ENCODE results near the gene SWAP70. TPM values are rescaled to one million over a fixed set of nuclear protein-coding genes. Genes with fewer than 3 reads are reported as not detected.

SWAP70 gene
- total RNA-seq, 1 donor from 2014 or later = 18.0 TPM

DNA sequence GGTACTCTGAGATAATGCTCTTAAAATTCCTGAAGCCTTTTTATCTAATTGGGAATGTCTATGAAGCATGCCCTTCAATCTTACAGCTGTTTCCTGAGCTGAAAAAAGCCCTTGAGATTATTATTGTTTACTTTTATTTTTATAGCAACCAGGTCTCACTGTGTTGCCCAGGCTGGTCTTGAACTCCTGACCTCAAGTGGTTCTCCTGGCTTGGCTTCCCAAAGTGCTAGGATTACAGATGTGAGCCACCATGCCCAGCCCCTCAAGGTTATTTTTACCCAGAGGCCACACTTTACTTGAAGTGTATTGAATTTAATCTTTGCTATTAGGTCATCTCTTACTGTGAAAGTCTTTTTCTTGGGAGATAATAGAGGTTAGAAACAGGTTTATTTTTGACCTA lies 7.0 kb upstream of the SWAP70 start:
- Histone ChIP-seq H3K36me3 (ENCODE audit: control insufficient read depth, insufficient read depth, low read length) (no peaks in the 10 kb centered on the region), H3K4me3 (ENCODE audit: low read depth, low read length) (no peak overlapping the region), H3K27me3 (ENCODE audit: control insufficient read depth, insufficient read depth, low read length) (no peaks in the 10 kb centered on the region)
- TF ChIP-seq, protein P1, sequence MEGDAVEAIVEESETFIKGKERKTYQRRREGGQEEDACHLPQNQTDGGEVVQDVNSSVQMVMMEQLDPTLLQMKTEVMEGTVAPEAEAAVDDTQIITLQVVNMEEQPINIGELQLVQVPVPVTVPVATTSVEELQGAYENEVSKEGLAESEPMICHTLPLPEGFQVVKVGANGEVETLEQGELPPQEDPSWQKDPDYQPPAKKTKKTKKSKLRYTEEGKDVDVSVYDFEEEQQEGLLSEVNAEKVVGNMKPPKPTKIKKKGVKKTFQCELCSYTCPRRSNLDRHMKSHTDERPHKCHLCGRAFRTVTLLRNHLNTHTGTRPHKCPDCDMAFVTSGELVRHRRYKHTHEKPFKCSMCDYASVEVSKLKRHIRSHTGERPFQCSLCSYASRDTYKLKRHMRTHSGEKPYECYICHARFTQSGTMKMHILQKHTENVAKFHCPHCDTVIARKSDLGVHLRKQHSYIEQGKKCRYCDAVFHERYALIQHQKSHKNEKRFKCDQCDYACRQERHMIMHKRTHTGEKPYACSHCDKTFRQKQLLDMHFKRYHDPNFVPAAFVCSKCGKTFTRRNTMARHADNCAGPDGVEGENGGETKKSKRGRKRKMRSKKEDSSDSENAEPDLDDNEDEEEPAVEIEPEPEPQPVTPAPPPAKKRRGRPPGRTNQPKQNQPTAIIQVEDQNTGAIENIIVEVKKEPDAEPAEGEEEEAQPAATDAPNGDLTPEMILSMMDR (IDR thresholded peaks at IDR 0.05; ENCODE audit: insufficient read depth, low read length, poor library complexity, severe bottlenecking) = no peak
- DNase-seq (ENCODE audit: low read depth) = no peak

DNA sequence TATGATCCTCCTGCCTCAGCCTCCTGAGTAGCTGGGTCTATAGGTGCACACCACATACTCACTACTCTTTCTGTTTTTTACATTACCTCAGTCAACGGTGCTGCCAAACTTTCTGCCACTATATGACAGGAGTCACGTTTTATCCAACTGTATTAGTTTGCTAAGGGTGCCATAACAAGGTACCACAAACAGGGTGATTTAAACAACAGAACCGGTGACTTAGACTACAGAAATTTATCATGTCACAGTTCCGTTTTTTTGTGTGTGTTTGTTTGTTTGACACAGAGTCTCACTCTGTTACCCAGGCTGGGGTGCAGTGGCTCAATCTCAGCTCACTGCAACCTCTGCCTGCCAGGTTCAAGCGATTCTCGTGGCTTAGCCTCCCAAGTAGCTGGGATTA lies 6.3 kb upstream of the SWAP70 start:
- no peak for DNase-seq (ENCODE audit: low read depth)
- no peak overlapping the region for H3K4me3 ChIP-seq (ENCODE audit: low read depth, low read length)
- TF ChIP-seq, protein P1 (IDR thresholded peaks at IDR 0.05; ENCODE audit: insufficient read depth, low read length, poor library complexity, severe bottlenecking) = no peak
- no peaks in the 10 kb centered on the region for H3K36me3 ChIP-seq (ENCODE audit: control insufficient read depth, insufficient read depth, low read length)
- no peaks in the 10 kb centered on the region for H3K27me3 ChIP-seq (ENCODE audit: control insufficient read depth, insufficient read depth, low read length)

DNA sequence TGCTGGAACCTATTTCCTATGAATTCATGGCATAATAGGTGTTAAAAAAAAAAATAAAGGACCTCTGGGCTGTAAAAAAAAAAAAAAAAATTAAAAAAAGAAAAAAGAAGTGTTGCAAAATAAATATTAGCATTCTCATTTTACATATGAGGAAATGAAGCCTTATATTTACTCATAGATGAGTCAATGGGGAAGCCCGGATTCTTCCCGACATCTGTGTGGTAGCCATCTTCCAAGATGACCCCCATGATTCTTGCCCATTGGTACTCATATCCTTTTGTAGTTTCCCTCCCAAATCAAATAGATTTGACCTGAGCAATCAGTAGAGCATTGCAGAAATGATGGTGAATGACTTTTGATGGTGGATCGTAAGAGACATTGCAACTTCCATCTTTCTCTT lies 3.0 kb upstream of the SWAP70 start:
- TF ChIP-seq, protein P1 (IDR thresholded peaks at IDR 0.05; ENCODE audit: insufficient read depth, low read length, poor library complexity, severe bottlenecking) = no peak
- no peak overlapping the region for H3K4me3 ChIP-seq (ENCODE audit: low read depth, low read length)
- H3K27me3 ChIP-seq (ENCODE audit: control insufficient read depth, insufficient read depth, low read length) = no peaks in the 10 kb centered on the region
- no peaks in the 10 kb centered on the region for H3K36me3 ChIP-seq (ENCODE audit: control insufficient read depth, insufficient read depth, low read length)
- DNase-seq (ENCODE audit: low read depth) = no peak

DNA sequence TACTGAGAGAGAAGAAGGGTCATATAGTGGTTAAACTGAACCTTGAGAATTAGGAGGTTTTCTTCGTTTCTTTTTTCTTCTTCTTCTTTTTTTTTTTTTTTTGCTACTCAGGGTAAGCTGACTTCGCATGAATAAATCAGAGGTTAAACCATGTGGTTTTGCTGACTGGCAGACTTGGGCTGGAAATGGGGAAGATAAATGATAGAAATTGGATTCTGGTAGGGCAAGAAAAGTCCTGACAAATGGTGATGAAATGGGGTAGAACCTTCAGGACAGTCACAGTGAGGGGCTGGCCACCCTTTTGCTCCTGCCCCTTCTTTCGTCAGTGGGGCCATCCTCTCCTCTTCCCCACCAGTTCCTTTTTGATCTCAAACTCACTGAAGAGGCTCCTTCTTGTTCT lies 1.6 kb upstream of the SWAP70 start:
- Histone ChIP-seq H3K27me3 (ENCODE audit: control insufficient read depth, insufficient read depth, low read length) (no peaks in the 10 kb centered on the region), H3K4me3 (ENCODE audit: low read depth, low read length) (no peak overlapping the region), H3K36me3 (ENCODE audit: control insufficient read depth, insufficient read depth, low read length) (no peaks in the 10 kb centered on the region)
- no peak for DNase-seq (ENCODE audit: low read depth)
- TF ChIP-seq, protein P1 (IDR thresholded peaks at IDR 0.05; ENCODE audit: insufficient read depth, low read length, poor library complexity, severe bottlenecking) = no peak

DNA sequence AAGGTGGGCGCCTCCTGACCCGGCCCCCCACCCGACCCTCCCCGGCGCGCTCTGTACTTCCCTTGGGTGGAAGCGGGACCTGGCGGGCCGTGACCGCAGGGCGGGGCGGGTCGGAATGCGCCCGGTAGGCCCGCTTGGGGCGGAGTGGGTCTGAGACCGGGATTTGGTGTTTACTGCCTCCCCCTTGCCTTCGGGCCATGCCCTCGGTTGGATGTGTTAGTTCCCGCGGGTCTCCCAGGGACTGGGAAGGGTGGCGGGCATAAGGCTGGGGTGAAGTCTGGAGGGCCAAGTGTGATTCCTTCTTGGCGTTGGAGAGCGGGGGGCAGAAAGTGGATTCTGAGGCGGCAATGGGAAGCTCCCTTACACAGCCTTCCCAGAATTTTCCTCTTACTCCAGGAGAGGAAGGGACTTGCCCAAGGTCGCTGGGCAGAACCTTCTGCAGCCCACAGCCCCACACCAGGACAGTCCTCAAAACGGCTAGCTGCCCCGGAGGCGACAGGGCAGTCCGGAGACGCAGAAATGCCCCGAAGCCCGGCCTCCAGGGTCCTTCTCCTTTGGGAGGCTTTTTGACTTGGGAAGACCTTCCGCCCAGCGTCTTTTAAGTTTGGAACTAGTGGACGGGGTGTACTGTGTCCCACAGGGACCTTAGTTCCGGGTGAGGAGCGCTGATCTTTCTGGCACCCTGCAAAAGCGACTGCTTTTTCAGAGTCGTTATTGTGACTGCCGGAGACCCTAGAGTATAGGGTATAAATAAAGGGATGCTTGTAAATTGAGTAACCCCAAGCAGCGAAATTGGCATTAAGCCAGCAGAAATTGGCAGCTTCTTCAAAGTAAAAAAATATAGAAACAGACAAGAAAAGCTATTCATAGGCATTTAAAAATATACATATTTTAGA lies 647 bp downstream of the SWAP70 start:
- TF ChIP-seq, protein P1 (IDR thresholded peaks at IDR 0.05; ENCODE audit: insufficient read depth, low read length, poor library complexity, severe bottlenecking) = no peak
- Histone ChIP-seq H3K4me3 (ENCODE audit: low read depth, low read length) (peak overlapping the region; percentile 94), H3K36me3 (ENCODE audit: control insufficient read depth, insufficient read depth, low read length) (no peaks in the 10 kb centered on the region), H3K27me3 (ENCODE audit: control insufficient read depth, insufficient read depth, low read length) (no peaks in the 10 kb centered on the region)
- no peak for DNase-seq (ENCODE audit: low read depth)

DNA sequence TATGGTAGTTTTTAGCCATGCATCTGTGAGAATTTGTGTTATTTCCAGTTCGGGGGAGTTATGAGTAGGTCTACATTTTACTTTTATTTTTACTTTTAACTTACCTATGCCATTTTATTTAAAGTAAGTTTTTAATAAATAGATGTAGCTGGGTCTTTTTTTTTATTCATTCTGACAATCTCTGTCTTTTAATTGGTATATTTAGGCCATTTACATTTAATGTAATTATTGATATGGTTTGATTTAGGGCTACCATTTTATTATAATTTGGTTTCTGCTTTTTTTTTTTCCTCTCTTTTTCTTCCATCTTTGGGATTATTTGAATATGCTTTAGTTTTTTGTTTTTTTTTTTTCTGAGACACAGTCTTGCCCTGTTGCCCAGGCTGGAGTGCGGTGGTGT lies 1.9 kb downstream of the SWAP70 start:
- Histone ChIP-seq H3K36me3 (ENCODE audit: control insufficient read depth, insufficient read depth, low read length) (no peaks in the 10 kb centered on the region), H3K27me3 (ENCODE audit: control insufficient read depth, insufficient read depth, low read length) (no peaks in the 10 kb centered on the region), H3K4me3 (ENCODE audit: low read depth, low read length) (no peak overlapping the region)
- no peak for DNase-seq (ENCODE audit: low read depth)
- TF ChIP-seq, protein P1 (IDR thresholded peaks at IDR 0.05; ENCODE audit: insufficient read depth, low read length, poor library complexity, severe bottlenecking) = no peak

Data from kidney epithelial cell (primary cell).